Peyer's patch (tissue), 4 donors: ENCODE results near the gene NAALAD2.

ENCODE experiments used
- CTCF ChIP-seq, 6 experiments: fragments of 450-650 bp in 4 of 6; fragments of 200-600 bp in 2 of 6; sonication (generic) in 1 of 6; IDR thresholded peaks; one replicate each; pipeline ENCODE4 v1.5.1; 2017 to 2019; ENCODE audit warnings: antibody characterized with exemption in 6 of 6, mild to moderate bottlenecking in 3 of 6, moderate library complexity in 1 of 6
- POLR2A ChIP-seq, 2 donors: fragments of 450-650 bp; IDR thresholded peaks; one replicate each; pipeline ENCODE4 v1.5.1; 2017; ENCODE audit warnings: antibody characterized with exemption in 2 of 2, mild to moderate bottlenecking in 2 of 2, moderate library complexity in 2 of 2

- no peak for TF ChIP-seq CTCF (IDR thresholded peaks at IDR 0.05)
- TF ChIP-seq POLR2A (IDR thresholded peaks at IDR 0.05), result no peak
Measured at GRCh38 chr11:90168571-90168970, 34.1 kb downstream of the NAALAD2 start.
